HepG2 (cell line): ENCODE measurements around the gene SLIT3. TPM values are rescaled to one million over a fixed set of nuclear protein-coding genes. Genes with fewer than 3 reads are reported as not detected.

Source experiments
- ATAC-seq: fragments of 200-7000 bp; cut with Tn5 transposase; 3 replicates; pipeline ENCODE4 v1.9.1; 2020; ENCODE audit warnings: mild to moderate bottlenecking, moderate library complexity
- BruUV-seq: library from RNA; stranded (reverse); fragments of 400-500 nt; replicated peaks from 2 replicates; lab custom pipeline; 2021; lab: Mats Ljungman, UMichigan
- CTCF ChIA-PET: fragments of 300-600 bp; formaldehyde crosslinking; extraction: SDS; loops from one replicate; lab custom pipeline; 2021; ENCODE audit warnings: low total read pairs, inconsistent platforms, low intra/inter-chr PET ratio; lab: Yijun Ruan, JAX
- POLR2A ChIA-PET: fragments of 350-600 bp; sonication (Branson Sonifier 250); formaldehyde crosslinking; loops from one replicate; lab custom pipeline; 2020; ENCODE audit warnings: antibody characterized with exemption, inconsistent platforms; lab: Yijun Ruan, JAX
- DNase-seq: peaks from one replicate; pipeline ENCODE4 v3.0.0-alpha.2; 2015; ENCODE audit warnings: low spot score
- FAIRE-seq: peaks from 3 replicates; lab custom pipeline; 2011; peaks lifted over from hg19 to GRCh38; lab: Jason Lieb, UNC
- H2AFZ ChIP-seq: one replicate; pipeline ENCODE4 v1.6.1; 2011; ENCODE audit warnings: low read length, inconsistent platforms
- H3K27ac ChIP-seq: fragments of 300-600 bp; 3 replicates; pipeline ENCODE4 v1.8.0; 2011; ENCODE audit warnings: mixed run types, mild to moderate bottlenecking, mixed read lengths, low read length, inconsistent platforms; ENCODE audit not compliant: insufficient read depth; ENCODE audit errors: extremely low read length
- H3K27me3 ChIP-seq, 2 experiments: fragments of 200-600 bp in 1 of 2; 2 replicates in 1 of 2; 3 replicates in 1 of 2; pipeline versions ENCODE4 v1.6.0 to v1.8.0; 2011; ENCODE audit warnings: low read length in 2 of 2, mild to moderate bottlenecking in 2 of 2, moderate library complexity in 2 of 2, inconsistent platforms in 1 of 2; ENCODE audit not compliant: insufficient read depth in 2 of 2, control insufficient read depth in 1 of 2
- H3K36me3 ChIP-seq, 2 experiments: fragments of 200-600 bp in 1 of 2; replicated peaks in 1 of 2; 2 replicates in 1 of 2; 3 replicates in 1 of 2; pipeline versions ENCODE4 v1.5.1 to v1.8.0; 2011; ENCODE audit warnings: low read length in 2 of 2, inconsistent platforms in 1 of 2; ENCODE audit not compliant: insufficient read depth in 2 of 2, control insufficient read depth in 1 of 2
- H3K4me1 ChIP-seq: 2 replicates; pipeline ENCODE4 v1.5.1; 2012; ENCODE audit warnings: low read length, inconsistent platforms; ENCODE audit not compliant: insufficient read depth
- H3K4me2 ChIP-seq: 2 replicates; pipeline ENCODE4 v1.6.0; 2011; ENCODE audit warnings: low read depth, low read length, inconsistent platforms
- H3K4me3 ChIP-seq, 3 experiments: fragments of 200-600 bp in 1 of 3; sonication (generic), shearing (Covaris generic) in 1 of 3; replicated peaks in 1 of 3; 2 replicates each; pipeline ENCODE4 v1.5.1; 2011 to 2016; ENCODE audit warnings: low read length in 3 of 3, inconsistent platforms in 2 of 3, low read depth in 2 of 3, mild to moderate bottlenecking in 2 of 3, control low read depth in 1 of 3, mixed read lengths in 1 of 3; ENCODE audit not compliant: insufficient read depth in 1 of 3
- H3K79me2 ChIP-seq: one replicate; pipeline ENCODE4 v1.6.1; 2011; ENCODE audit warnings: low read length, inconsistent platforms; ENCODE audit not compliant: insufficient read depth
- H3K9ac ChIP-seq: 2 replicates; pipeline ENCODE4 v1.6.0; 2011; ENCODE audit warnings: mild to moderate bottlenecking, low read depth, low read length, inconsistent platforms; ENCODE audit not compliant: insufficient read depth
- H3K9me3 ChIP-seq: 2 replicates; pipeline ENCODE4 v1.5.1; 2012; ENCODE audit warnings: mild to moderate bottlenecking, low read length
- H4K20me1 ChIP-seq: 2 replicates; pipeline ENCODE4 v1.6.0; 2011; ENCODE audit warnings: inconsistent platforms, mild to moderate bottlenecking, low read length, moderate library complexity; ENCODE audit not compliant: insufficient read depth
- CBX5 ChIP-seq: sonication (generic); formaldehyde crosslinking; IDR thresholded peaks from 2 replicates; pipeline ENCODE4 v1.4.0; 2020; ENCODE audit warnings: missing genetic modification reagents, borderline replicate concordance
- ELF1 ChIP-seq: sonication (generic); formaldehyde crosslinking; IDR thresholded peaks from 2 replicates; pipeline ENCODE4 v1.4.0; 2020; ENCODE audit warnings: missing genetic modification reagents
- ETV6 ChIP-seq: sonication (generic); formaldehyde crosslinking; conservative IDR thresholded peaks from 2 replicates; pipeline ENCODE4 v1.4.0; 2020; ENCODE audit warnings: missing genetic modification reagents
- FOSL2 ChIP-seq: sonication (generic); formaldehyde crosslinking; IDR thresholded peaks from 2 replicates; pipeline ENCODE4 v1.4.0; 2020; ENCODE audit warnings: missing genetic modification reagents
- MYNN ChIP-seq: sonication (generic); formaldehyde crosslinking; IDR thresholded peaks from 2 replicates; pipeline ENCODE4 v1.4.0; 2020; ENCODE audit warnings: mild to moderate bottlenecking, low read depth, missing genetic modification reagents
- NR2C2 ChIP-seq: sonication (generic); formaldehyde crosslinking; IDR thresholded peaks from 2 replicates; pipeline ENCODE4 v1.4.0; 2020; ENCODE audit warnings: missing genetic modification reagents, mild to moderate bottlenecking, moderate library complexity, borderline replicate concordance
- RORA ChIP-seq: sonication (generic); formaldehyde crosslinking; IDR thresholded peaks from 2 replicates; pipeline ENCODE4 v1.5.0; 2020; ENCODE audit warnings: mild to moderate bottlenecking, missing genetic modification reagents, moderate library complexity
- SSRP1 ChIP-seq: IDR thresholded peaks from 2 replicates; pipeline ENCODE4 v1.6.1; 2016; ENCODE audit warnings: control low read depth
- YEATS2 ChIP-seq: sonication (generic); formaldehyde crosslinking; IDR thresholded peaks from 2 replicates; pipeline ENCODE4 v1.4.0; 2020; ENCODE audit warnings: missing genetic modification reagents, borderline replicate concordance
- ZIK1 ChIP-seq: sonication (generic); formaldehyde crosslinking; IDR thresholded peaks from 2 replicates; pipeline ENCODE4 v1.5.0; 2020; ENCODE audit warnings: mild to moderate bottlenecking, low read depth, missing genetic modification reagents, borderline replicate concordance
- ZNF160 ChIP-seq: sonication (generic); formaldehyde crosslinking; IDR thresholded peaks from 2 replicates; pipeline ENCODE4 v1.8.0; 2022; ENCODE audit warnings: mild to moderate bottlenecking, inconsistent platforms, missing genetic modification reagents
- ZNF652 ChIP-seq: IDR thresholded peaks from 2 replicates; pipeline ENCODE4 v1.6.1; 2016; ENCODE audit warnings: low read depth, borderline replicate concordance
- WGBS: methylation state at CpG from one replicate; pipeline ENCODE4 v1.1.6; 2017; ENCODE audit warnings: low lambda C conversion rate; 5-methylcytosine and 5-hydroxymethylcytosine counted together
- in situ Hi-C: cut with HindIII; loops from 2 replicates; pipeline ENCODE4 v1.10.0; 2017; ENCODE audit warnings: low pct_unique_long_range_greater_than_20kb; ENCODE audit not compliant: extremely low pct_ligation_motif_present
- intact Hi-C: fragments of 100-400 bp; cut with micrococcal nuclease; formaldehyde crosslinking; loops from one replicate; pipeline ENCODE4 v1.10.0; 2022; ENCODE audit not compliant: unreplicated experiment
- polyA plus RNA-seq, 8 experiments: library from polyadenylated mRNA; depleted of rRNA in 3 of 8; stranded (reverse) in 7 of 8; unstranded in 1 of 8; fragments of >200 nt; fragmentation: Illumina TruSeq in 4 of 8; extraction: Trizol in 4 of 8; gene quantifications; 2 replicates each; pipeline versions ENCODE4 v1.2.1 to v1.2.3, GENCODE V29; 2011 to 2016; ENCODE audit warnings: low read depth in 4 of 8, missing spikeins in 1 of 8, mixed read lengths in 1 of 8; ENCODE audit not compliant: insufficient read depth in 1 of 8
- total RNA-seq, 5 experiments: library from RNA; depleted of rRNA; stranded (reverse); fragments of >200 nt; fragmentation: Illumina TruSeq; extraction: Trizol; gene quantifications; 2 replicates each; pipeline ENCODE4 v1.2.3, GENCODE V29; 2016; ENCODE audit warnings: low read depth in 1 of 5

Gene SLIT3
- total and polyA plus RNA-seq, 2 of the 13 experiments (the other 11 are each of a cell fraction or from before 2014, with no cell fraction given): not detected

GRCh38 chr5:168833936-168834335 lies 467.0 kb downstream of the SLIT3 start:
- CTCF ChIA-PET: no interaction called here
- H3K9me3 ChIP-seq: no peaks in the 10 kb centered on the region
- H3K4me2 ChIP-seq: no peak overlapping the region
- ATAC-seq (no peak), DNase-seq (no peak), FAIRE-seq (no peak)
- intact Hi-C loops: no loop called here
- no peak overlapping the region for H2AFZ ChIP-seq
- no peaks in the 10 kb centered on the region for H4K20me1 ChIP-seq
- WGBS: 17% methylated on average over 4 of the region's 4 CpGs
- H3K27ac ChIP-seq: no peak overlapping the region
- in situ Hi-C loops: no loop called here
- H3K9ac ChIP-seq: no peak overlapping the region
- H3K4me1 ChIP-seq: no peaks in the 10 kb centered on the region
- H3K4me3 ChIP-seq: no peak overlapping the region
- H3K79me2 ChIP-seq: no peaks in the 10 kb centered on the region
- POLR2A ChIA-PET: no interaction called here
- no TSS peak for BruUV-seq
- H3K36me3 ChIP-seq: no peaks in the 10 kb centered on the region
- TF ChIP-seq CBX5 (CRISPR knock-in tag) (no peak), MYNN (CRISPR knock-in tag) (no peak), SSRP1 (CRISPR knock-in tag) (no peak)
- peaks cover 4 to 33% of the 10 kb centered on the region in 2 experiments; a peak in 4 of 5 replicates for H3K27me3 ChIP-seq

- no peaks in the 10 kb centered on the region for H3K9me3 ChIP-seq
- CTCF ChIA-PET: no interaction called here
- WGBS: 0% methylated on average over 2 of the region's 3 CpGs
- no peaks in the 10 kb centered on the region for H3K79me2 ChIP-seq
- POLR2A ChIA-PET: no interaction called here
- intact Hi-C loops: no loop called here
- peaks cover 3 to 27% of the 10 kb centered on the region in 2 experiments; a peak in 3 of 5 replicates for H3K27me3 ChIP-seq
- in situ Hi-C loops: no loop called here
- no peak overlapping the region for H3K27ac ChIP-seq
- H3K4me1 ChIP-seq: no peaks in the 10 kb centered on the region
- no peak for FAIRE-seq
- H3K4me2 ChIP-seq: no peak overlapping the region
- no peak overlapping the region for H3K9ac ChIP-seq
- no peak overlapping the region for H3K4me3 ChIP-seq
- ATAC-seq: no peak
- H3K36me3 ChIP-seq: no peaks in the 10 kb centered on the region
- no peak overlapping the region for H2AFZ ChIP-seq
- no TSS peak for BruUV-seq
- no peaks in the 10 kb centered on the region for H4K20me1 ChIP-seq
- DNase-seq: no peak
- TF ChIP-seq ZIK1 (CRISPR knock-in tag) (no peak), RORA (CRISPR knock-in tag) (no peak), ZNF160 (CRISPR knock-in tag) (no peak), NR2C2 (CRISPR knock-in tag) (no peak), YEATS2 (CRISPR knock-in tag) (no peak), ELF1 (no peak), ETV6 (CRISPR knock-in tag) (no peak), FOSL2 (CRISPR knock-in tag) (no peak), ZNF652 (CRISPR knock-in tag) (no peak)
These were observed 467.6 kb downstream of the SLIT3 start for GRCh38 chr5:168833383-168833782.
